Measurements from ENCODE around the gene MASP1.
A peak's percentile ranks its signal among the peaks of the same experiment; 100 is the strongest.

The MASP1 gene

GRCh38 chr3:187296911-187297310, 5.4 kb upstream of the MASP1 start:
- Histone ChIP-seq H3K36me3 (ENCODE audit: insufficient read depth, low read length) (no peaks in the 10 kb centered on the region), H3K9ac (ENCODE audit: low read length) (no peak overlapping the region), H3F3A (ENCODE audit: insufficient read depth, low read length) (no peaks in the 10 kb centered on the region), H3K9me3 (ENCODE audit: low read length) (no peaks in the 10 kb centered on the region), H3K4me3 (ENCODE audit: low read depth, low read length, poor library complexity, severe bottlenecking) (no peak overlapping the region), H3K4me2 (ENCODE audit: low read length) (no peak overlapping the region), H2AFZ (ENCODE audit: low read length) (no peak overlapping the region), H3K4me1 (ENCODE audit: insufficient read depth, low read length, severe bottlenecking) (no peaks in the 10 kb centered on the region), H3K79me2 (ENCODE audit: insufficient read depth, low read length) (no peaks in the 10 kb centered on the region), H3K27ac (ENCODE audit: low read depth, low read length, poor library complexity, severe bottlenecking) (no peak overlapping the region), H3K9me2 (ENCODE audit: low read depth, low read length) (no peaks in the 10 kb centered on the region), H4K20me1 (ENCODE audit: insufficient read depth, low read length) (no peaks in the 10 kb centered on the region), H3K27me3 (ENCODE audit: insufficient read depth, low read length) (no peaks in the 10 kb centered on the region)
- TF ChIP-seq EZH2 (IDR thresholded peaks at IDR 0.05; ENCODE audit: borderline replicate concordance, low read length): no peak
- TF ChIP-seq, protein P1, sequence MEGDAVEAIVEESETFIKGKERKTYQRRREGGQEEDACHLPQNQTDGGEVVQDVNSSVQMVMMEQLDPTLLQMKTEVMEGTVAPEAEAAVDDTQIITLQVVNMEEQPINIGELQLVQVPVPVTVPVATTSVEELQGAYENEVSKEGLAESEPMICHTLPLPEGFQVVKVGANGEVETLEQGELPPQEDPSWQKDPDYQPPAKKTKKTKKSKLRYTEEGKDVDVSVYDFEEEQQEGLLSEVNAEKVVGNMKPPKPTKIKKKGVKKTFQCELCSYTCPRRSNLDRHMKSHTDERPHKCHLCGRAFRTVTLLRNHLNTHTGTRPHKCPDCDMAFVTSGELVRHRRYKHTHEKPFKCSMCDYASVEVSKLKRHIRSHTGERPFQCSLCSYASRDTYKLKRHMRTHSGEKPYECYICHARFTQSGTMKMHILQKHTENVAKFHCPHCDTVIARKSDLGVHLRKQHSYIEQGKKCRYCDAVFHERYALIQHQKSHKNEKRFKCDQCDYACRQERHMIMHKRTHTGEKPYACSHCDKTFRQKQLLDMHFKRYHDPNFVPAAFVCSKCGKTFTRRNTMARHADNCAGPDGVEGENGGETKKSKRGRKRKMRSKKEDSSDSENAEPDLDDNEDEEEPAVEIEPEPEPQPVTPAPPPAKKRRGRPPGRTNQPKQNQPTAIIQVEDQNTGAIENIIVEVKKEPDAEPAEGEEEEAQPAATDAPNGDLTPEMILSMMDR (IDR thresholded peaks at IDR 0.05; ENCODE audit: low read length): no peak

GRCh38 chr3:187296058-187296457, 4.5 kb upstream of the MASP1 start:
- H3K4me2 ChIP-seq (ENCODE audit: low read length): no peak overlapping the region
- H3K4me3 ChIP-seq (ENCODE audit: low read depth, low read length, poor library complexity, severe bottlenecking): no peak overlapping the region
- H2AFZ ChIP-seq (ENCODE audit: low read length): no peak overlapping the region

GRCh38 chr3:187295316-187296034, 3.9 kb upstream of the MASP1 start:
- no peak overlapping the region for H2AFZ ChIP-seq (ENCODE audit: low read length)
- no peaks in the 10 kb centered on the region for H3K4me1 ChIP-seq (ENCODE audit: insufficient read depth, low read length, severe bottlenecking)
- H3K4me2 ChIP-seq (ENCODE audit: low read length): no peak overlapping the region
- H3K4me3 ChIP-seq (ENCODE audit: low read depth, low read length, poor library complexity, severe bottlenecking): no peak overlapping the region
- H3K9me3 ChIP-seq (ENCODE audit: low read length): no peaks in the 10 kb centered on the region
- H3K79me2 ChIP-seq (ENCODE audit: insufficient read depth, low read length): no peaks in the 10 kb centered on the region
- no peak overlapping the region for H3K27ac ChIP-seq (ENCODE audit: low read depth, low read length, poor library complexity, severe bottlenecking)
- H3K9ac ChIP-seq (ENCODE audit: low read length): no peak overlapping the region
- no peaks in the 10 kb centered on the region for H3K9me2 ChIP-seq (ENCODE audit: low read depth, low read length)
- H4K20me1 ChIP-seq (ENCODE audit: insufficient read depth, low read length): no peaks in the 10 kb centered on the region
- no peaks in the 10 kb centered on the region for H3K36me3 ChIP-seq (ENCODE audit: insufficient read depth, low read length)
- TF ChIP-seq EZH2 (IDR thresholded peaks at IDR 0.05; ENCODE audit: borderline replicate concordance, low read length): no peak
- TF ChIP-seq, protein P1 (IDR thresholded peaks at IDR 0.05; ENCODE audit: low read length): peak; percentile 34; the same call in 1 of the 2 replicates
- H3F3A ChIP-seq (ENCODE audit: insufficient read depth, low read length): no peaks in the 10 kb centered on the region
- H3K27me3 ChIP-seq (ENCODE audit: insufficient read depth, low read length): no peaks in the 10 kb centered on the region

More at GRCh38 chr3:187296058-187296457, 4.5 kb upstream of the MASP1 start:
- Histone ChIP-seq H3K9me2 (ENCODE audit: low read depth, low read length) (no peaks in the 10 kb centered on the region), H3K9me3 (ENCODE audit: low read length) (no peaks in the 10 kb centered on the region), H3K79me2 (ENCODE audit: insufficient read depth, low read length) (no peaks in the 10 kb centered on the region), H3K4me1 (ENCODE audit: insufficient read depth, low read length, severe bottlenecking) (no peaks in the 10 kb centered on the region), H3K27ac (ENCODE audit: low read depth, low read length, poor library complexity, severe bottlenecking) (no peak overlapping the region), H3K9ac (ENCODE audit: low read length) (no peak overlapping the region), H3F3A (ENCODE audit: insufficient read depth, low read length) (no peaks in the 10 kb centered on the region), H4K20me1 (ENCODE audit: insufficient read depth, low read length) (no peaks in the 10 kb centered on the region), H3K36me3 (ENCODE audit: insufficient read depth, low read length) (no peaks in the 10 kb centered on the region), H3K27me3 (ENCODE audit: insufficient read depth, low read length) (no peaks in the 10 kb centered on the region)
- TF ChIP-seq EZH2 (IDR thresholded peaks at IDR 0.05; ENCODE audit: borderline replicate concordance, low read length): no peak
- TF ChIP-seq, protein P1 (IDR thresholded peaks at IDR 0.05; ENCODE audit: low read length): no peak
